SW 1271 (cell line): ENCODE measurements around the gene MAST4.

Source experiments
- DNase-seq, 2 experiments: peaks; one replicate each; lab custom pipeline; 2025; lab: John Stamatoyannopoulos, UW

The MAST4 gene

DNA sequence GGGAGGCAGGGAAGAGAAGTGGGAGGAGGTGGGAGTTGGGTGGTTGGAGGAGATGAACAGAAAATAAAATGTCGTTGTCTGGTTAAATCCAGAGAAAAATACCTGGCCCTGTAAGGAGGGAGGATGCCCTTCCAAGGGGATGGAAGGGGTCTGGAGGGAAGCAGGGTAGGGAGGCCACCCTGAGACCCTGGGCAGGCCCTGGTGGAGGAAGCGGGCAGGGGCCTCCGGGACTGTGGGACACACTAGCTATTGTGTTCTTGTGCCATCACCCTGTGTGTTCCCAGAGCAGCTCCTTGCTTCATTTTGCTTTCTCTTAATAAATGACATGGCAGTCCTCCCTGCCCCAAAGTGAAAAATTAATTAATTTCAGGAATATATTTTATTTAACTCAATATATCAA lies 612.2 kb downstream of the MAST4 start:
- no peak for DNase-seq

- peak; percentile 54 to 87 for DNase-seq
These were observed 613.1 kb downstream of the MAST4 start for GRCh38 chr5:67209141-67209771.

GRCh38 chr5:67211926-67212325 lies 615.7 kb downstream of the MAST4 start:
- peak in 1 of 2 experiments; percentile 48 for DNase-seq

DNA sequence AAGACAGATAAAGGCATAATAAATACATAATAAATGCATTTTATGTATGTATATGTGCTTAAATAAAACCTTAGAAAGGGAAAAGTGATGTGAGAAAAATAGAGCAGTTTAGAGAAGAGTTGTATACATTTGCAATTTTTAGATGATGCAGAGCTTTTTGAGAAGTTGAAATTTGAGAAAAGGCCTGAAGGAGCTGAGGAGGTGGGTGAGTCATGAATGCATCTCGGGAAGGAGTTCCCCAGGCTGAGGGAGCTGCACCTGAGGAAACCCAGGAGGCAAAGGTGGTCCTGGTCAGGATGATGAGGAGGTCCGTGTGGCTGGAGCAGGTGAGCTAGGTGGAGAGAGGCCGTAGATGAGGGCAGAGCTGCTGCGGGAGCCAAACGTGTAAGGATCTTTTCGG lies 617.8 kb downstream of the MAST4 start:
- DNase-seq = no peak

DNA sequence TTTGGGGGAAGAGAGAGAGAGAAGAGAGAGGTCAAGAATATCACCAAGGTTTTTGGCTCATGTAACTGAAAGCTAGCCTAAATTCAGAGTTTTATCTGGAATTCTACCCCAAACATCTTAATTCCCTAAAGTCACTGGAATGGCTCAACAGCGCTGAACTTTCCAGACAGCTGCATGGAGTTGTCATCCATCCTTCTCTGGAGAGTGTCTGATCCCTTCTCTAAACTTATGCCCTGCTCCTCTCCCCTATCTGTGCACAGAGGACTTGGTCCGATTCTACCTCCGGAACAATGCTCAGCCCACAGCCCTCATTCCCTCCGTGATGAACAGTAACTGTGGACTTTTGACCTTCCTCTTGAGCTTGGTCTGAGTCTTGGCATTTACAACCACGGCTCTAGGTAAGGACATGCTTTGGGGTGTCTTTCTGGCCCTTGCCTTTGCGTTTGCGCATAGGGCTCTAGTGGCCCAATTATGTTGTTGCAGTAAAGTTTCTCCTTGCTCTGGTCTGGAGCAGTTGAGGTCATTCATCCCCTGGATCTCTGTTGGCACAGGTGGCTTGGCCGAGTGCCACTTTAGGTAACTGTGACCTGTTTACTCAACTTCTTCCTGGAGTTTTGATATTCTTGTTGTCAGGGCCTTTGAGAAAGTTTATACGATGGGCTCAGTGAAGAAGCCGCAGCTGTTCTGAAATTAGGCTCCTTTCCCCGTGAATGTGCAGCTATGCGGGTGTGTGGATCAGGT lies 618.7 kb downstream of the MAST4 start:
- no peak for DNase-seq

DNA sequence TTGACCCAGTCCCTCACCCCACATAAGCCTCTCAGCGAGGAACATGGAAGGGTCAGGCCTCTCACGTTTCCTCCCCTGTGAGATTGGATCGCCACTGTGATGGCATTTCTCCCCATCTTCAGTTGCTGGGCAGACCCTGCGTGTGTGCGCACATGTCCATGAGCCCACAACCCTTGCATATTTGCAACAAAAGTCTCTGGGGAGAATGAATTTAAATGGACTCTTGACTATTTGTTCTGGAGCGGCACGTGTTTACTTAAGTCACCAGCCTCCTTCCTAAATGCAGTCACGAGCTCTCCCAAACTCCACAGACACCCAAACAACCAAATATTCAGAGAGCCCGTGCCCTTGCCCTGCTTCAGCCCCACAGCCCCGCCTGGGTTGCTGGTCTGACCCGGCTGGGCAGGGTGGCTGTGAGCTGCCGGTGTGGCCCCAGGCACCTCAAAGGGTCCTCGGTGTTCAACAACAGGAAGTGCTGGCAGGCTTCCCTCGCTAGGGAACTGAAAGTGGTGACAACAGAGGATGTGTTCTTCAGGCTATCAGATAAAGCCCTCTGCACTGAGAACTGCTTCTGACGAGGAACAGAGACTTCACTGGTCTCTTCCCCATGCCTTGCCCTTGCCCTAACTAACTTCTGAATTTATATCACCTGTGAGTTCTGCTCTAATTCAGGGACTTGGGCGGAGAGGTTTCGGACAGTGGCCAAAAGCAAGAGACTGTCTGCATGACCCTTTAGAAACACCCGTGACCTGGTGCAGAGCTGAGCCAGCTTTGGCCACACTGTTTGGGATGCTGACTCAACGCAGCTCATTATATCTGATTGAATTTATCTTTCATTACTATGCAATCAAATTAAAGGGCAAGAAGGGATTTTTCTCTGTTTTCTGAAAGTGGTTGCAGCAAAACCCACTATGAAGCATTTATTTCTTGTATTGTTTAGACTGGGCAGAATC lies 619.6 kb downstream of the MAST4 start:
- no peak for DNase-seq

DNA sequence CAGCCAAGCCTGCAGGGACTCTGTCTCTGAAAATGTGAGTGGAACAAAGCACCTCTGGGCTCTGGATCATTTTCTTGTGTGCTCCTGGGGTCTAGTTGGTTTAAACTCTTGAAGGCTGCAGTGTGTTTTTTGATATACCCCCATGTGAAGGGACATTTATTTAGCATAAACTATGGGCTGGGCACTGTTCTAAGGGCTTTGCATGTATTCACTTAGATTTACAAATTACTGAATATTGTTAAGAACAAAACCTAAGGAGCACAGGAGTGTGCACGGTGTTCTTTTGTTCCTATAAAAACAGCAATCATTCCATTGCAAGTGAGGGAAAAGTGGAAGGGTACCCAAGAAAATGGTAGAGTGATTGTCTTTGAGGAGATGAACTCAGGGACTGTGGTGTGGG lies 620.4 kb downstream of the MAST4 start:
- no peak for DNase-seq
